Measurements from ENCODE around the gene SALL4. TPM values are rescaled to one million over a fixed set of nuclear protein-coding genes. Genes with fewer than 3 reads are reported as not detected.

The SALL4 gene
- total and polyA plus RNA-seq, 4 donors: 0.06 to 3.8 (median 0.43) TPM

DNA sequence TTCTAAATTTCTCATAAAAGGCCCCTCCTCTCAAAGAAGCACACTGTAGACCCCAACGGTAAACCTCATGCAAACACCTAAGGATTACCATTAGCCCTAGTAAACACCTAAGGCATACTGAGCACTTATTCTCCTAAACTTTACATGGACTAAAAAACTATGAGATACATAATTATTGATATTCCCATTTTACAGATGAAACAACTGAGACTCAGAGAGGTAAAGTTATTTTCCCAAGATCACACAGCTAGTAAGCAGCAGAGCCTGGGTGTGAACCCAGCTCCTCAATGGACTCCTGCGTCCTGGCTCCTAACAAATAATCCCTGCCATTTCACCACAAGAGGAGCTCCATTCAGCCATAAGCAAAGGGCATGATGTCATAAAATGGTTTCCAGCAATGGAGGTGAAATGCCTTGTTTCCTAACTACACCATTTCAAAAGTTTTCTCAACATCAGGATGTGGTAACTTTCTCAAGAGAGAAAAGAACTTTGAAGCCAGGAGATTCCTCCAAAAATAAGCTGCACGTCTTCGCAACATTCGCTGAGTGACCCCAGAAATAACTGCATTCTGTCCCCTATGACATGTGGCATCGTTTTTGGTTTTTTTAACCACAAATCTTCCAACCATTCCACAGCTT is 38.2 kb downstream of the SALL4 start:
- WGBS, 2 donors: 50 to 77% methylated on average over 6 of the region's 6 CpGs
- no peaks in the 10 kb centered on the region for H3K27me3 ChIP-seq (ENCODE audit: control insufficient read depth in 3 of 3, insufficient read depth in 3 of 3, low read length in 2 of 3)
- no peaks in the 10 kb centered on the region for H3K9me3 ChIP-seq (ENCODE audit: control insufficient read depth in 4 of 4, insufficient read depth in 3 of 4, low read length in 3 of 4)
- no peak overlapping the region for H3K4me3 ChIP-seq
- no peak overlapping the region for H3K9ac ChIP-seq (ENCODE audit: insufficient read depth in 1 of 2, low read length in 2 of 2)
- TF ChIP-seq, protein P1, sequence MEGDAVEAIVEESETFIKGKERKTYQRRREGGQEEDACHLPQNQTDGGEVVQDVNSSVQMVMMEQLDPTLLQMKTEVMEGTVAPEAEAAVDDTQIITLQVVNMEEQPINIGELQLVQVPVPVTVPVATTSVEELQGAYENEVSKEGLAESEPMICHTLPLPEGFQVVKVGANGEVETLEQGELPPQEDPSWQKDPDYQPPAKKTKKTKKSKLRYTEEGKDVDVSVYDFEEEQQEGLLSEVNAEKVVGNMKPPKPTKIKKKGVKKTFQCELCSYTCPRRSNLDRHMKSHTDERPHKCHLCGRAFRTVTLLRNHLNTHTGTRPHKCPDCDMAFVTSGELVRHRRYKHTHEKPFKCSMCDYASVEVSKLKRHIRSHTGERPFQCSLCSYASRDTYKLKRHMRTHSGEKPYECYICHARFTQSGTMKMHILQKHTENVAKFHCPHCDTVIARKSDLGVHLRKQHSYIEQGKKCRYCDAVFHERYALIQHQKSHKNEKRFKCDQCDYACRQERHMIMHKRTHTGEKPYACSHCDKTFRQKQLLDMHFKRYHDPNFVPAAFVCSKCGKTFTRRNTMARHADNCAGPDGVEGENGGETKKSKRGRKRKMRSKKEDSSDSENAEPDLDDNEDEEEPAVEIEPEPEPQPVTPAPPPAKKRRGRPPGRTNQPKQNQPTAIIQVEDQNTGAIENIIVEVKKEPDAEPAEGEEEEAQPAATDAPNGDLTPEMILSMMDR (IDR thresholded peaks at IDR 0.05; ENCODE audit: control extremely low read depth, extremely low read depth): no peak
- no peak for ATAC-seq (ENCODE audit: insufficient read depth, low FRiP score)
- H3K4me1 ChIP-seq (ENCODE audit: control insufficient read depth in 5 of 5, insufficient read depth in 5 of 5, low read length in 5 of 5): peaks cover 0 to 4% (median 0%) of the 10 kb centered on the region in 5 donors
- no peak overlapping the region for H3K27ac ChIP-seq (ENCODE audit: low read depth in 1 of 2, low read length in 1 of 2)
- DNase-seq: no peak
- H3K36me3 ChIP-seq (ENCODE audit: control insufficient read depth in 4 of 4, insufficient read depth in 4 of 4, low read length in 4 of 4): no peaks in the 10 kb centered on the region

DNA sequence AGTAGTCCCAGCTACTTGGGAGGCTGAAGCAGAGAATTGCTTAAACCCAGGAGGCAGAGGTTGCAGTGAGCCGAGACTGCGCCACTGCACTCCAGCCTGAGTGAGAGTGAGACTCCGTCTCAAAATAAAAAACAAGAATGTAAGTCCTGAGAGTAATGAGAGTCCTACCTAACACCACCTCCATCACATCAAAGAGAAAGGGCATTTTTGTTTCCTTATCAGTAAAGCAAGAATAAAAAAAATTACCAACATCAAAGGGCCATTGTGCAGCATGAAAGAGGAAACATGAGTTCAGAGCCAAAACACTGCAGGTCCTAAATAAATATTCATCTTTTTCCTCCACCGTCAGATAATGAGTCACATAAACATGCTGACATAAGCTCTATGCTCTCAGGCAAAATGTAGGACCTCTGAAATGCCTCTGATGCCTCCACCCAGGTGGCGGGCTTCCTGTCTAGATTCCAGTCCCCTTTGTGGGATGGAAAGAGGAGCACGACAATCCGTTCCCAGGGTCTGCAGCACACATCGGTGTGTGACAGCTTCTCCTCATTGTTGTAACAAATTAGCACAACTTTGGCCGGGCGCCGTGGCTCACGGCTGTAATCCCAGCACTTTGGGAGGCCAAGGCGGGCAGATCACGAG is 41.3 kb downstream of the SALL4 start:
- 61 to 69% methylated on average over 14 of the region's 14 CpGs for WGBS, 2 donors
- peak in 2 of 3 donors; percentile 45 to 62 for DNase-seq
- no peak for ATAC-seq (ENCODE audit: insufficient read depth, low FRiP score)

DNA sequence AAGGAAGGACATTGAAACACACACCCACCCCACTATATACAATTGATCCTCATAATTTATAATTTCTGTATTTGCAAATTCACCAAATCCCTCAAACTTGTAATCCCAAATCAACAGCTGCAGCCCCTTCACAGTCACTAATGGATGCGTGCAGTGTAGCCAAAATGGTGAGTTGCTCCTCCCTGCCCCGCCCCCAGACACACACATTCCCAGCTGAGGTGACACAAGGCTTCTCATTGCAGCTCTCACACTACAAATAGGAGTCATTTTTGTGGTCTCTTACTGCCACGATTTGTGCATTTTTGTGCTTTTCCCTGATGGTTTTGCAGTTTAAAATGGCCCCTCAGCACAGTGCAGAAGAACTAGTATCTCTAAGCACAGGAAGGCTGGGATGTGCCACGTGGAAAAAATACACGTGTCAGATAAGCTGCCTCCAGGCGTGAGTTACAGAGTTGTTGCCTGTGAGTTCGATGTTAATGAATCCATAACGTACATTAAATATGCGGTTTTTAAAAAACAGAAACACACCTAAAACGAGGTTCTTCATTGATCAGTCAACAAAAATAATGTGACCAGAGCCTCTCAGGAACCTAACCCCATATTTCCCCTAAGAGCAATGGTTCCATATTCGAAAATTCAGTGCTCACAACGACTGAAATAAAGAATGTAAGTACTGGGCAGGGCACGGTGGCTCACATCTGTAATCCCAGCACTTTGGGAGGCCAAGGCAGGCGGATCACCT is 42.4 kb downstream of the SALL4 start:
- Histone ChIP-seq H3K9ac (ENCODE audit: insufficient read depth in 1 of 2, low read length in 2 of 2) (no peak overlapping the region), H3K27ac (ENCODE audit: low read depth in 1 of 2, low read length in 1 of 2) (no peak overlapping the region), H3K36me3 (ENCODE audit: control insufficient read depth in 4 of 4, insufficient read depth in 4 of 4, low read length in 4 of 4) (no peaks in the 10 kb centered on the region), H3K4me1 (ENCODE audit: control insufficient read depth in 5 of 5, insufficient read depth in 5 of 5, low read length in 5 of 5) (peaks cover 0 to 4% (median 0%) of the 10 kb centered on the region in 5 donors), H3K27me3 (ENCODE audit: control insufficient read depth in 3 of 3, insufficient read depth in 3 of 3, low read length in 2 of 3) (no peaks in the 10 kb centered on the region), H3K4me3 (no peak overlapping the region), H3K9me3 (ENCODE audit: control insufficient read depth in 4 of 4, insufficient read depth in 3 of 4, low read length in 3 of 4) (peaks cover 0 to 1% (median 0%) of the 10 kb centered on the region in 4 donors)
- 89 to 91% methylated on average over 14 of the region's 14 CpGs for WGBS, 2 donors
- no peak for ATAC-seq (ENCODE audit: insufficient read depth, low FRiP score)
- no peak for DNase-seq
- TF ChIP-seq, protein P1 (IDR thresholded peaks at IDR 0.05; ENCODE audit: control extremely low read depth, extremely low read depth): no peak

More for the DNA sequence above, 41.3 kb downstream of the SALL4 start:
- Histone ChIP-seq H3K9ac (ENCODE audit: insufficient read depth in 1 of 2, low read length in 2 of 2) (no peak overlapping the region), H3K36me3 (ENCODE audit: control insufficient read depth in 4 of 4, insufficient read depth in 4 of 4, low read length in 4 of 4) (no peaks in the 10 kb centered on the region), H3K9me3 (ENCODE audit: control insufficient read depth in 4 of 4, insufficient read depth in 3 of 4, low read length in 3 of 4) (peaks cover 0 to 1% (median 0%) of the 10 kb centered on the region in 4 donors), H3K4me1 (ENCODE audit: control insufficient read depth in 5 of 5, insufficient read depth in 5 of 5, low read length in 5 of 5) (peaks cover 0 to 4% (median 0%) of the 10 kb centered on the region in 5 donors), H3K27me3 (ENCODE audit: control insufficient read depth in 3 of 3, insufficient read depth in 3 of 3, low read length in 2 of 3) (no peaks in the 10 kb centered on the region), H3K4me3 (no peak overlapping the region), H3K27ac (ENCODE audit: low read depth in 1 of 2, low read length in 1 of 2) (no peak overlapping the region)
- TF ChIP-seq, protein P1 (IDR thresholded peaks at IDR 0.05; ENCODE audit: control extremely low read depth, extremely low read depth): no peak
